ENCODE results near the gene ACTR5.
A peak's percentile ranks its signal among the peaks of the same experiment; 100 is the strongest.

ACTR5 gene

GRCh38 chr20:38748097-38748860 is at the start of gene ACTR5:
ACTR5 (plus strand) TSS chr20:38748460; CDS start chr20:38748479, 19 bp downstream.
- DNase-seq, result peak; percentile 98

- DNase-seq, result no peak
Measured at GRCh38 chr20:38698541-38698940, 49.7 kb upstream of the ACTR5 start.

- DNase-seq, result no peak
Measured at GRCh38 chr20:38700141-38700540, 48.1 kb upstream of the ACTR5 start.

- no peak for DNase-seq
Measured at GRCh38 chr20:38700926-38701325, 47.3 kb upstream of the ACTR5 start.

GRCh38 chr20:38703526-38703925 is 44.7 kb upstream of the ACTR5 start:
- DNase-seq, result no peak

DNA sequence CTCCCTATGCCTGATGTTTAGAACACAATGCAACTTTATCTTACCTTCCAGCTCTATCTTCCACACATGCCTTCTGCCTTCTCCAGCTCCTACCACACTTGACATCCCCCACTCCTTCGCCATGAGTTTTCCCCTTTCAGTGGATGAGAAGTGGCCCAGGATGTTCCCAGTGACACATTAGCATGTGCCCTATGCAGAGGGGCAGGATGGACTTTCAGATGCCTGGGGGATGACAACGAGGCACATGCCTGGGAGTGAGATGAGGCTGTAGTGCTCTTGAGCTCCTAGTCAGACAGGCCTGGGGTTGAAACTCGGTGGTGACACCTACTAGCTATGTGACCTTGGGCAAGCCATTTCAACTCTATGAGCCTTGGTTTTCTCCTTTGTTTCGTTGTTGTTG is 44.1 kb upstream of the ACTR5 start:
- no peak for DNase-seq

- no peak for DNase-seq
Measured at GRCh38 chr20:38706509-38706908, 41.8 kb upstream of the ACTR5 start.

- DNase-seq, result no peak
Measured at GRCh38 chr20:38714308-38714707, 34.0 kb upstream of the ACTR5 start.

- DNase-seq, result no peak
Measured at GRCh38 chr20:38715646-38716045, 32.6 kb upstream of the ACTR5 start.

DNA sequence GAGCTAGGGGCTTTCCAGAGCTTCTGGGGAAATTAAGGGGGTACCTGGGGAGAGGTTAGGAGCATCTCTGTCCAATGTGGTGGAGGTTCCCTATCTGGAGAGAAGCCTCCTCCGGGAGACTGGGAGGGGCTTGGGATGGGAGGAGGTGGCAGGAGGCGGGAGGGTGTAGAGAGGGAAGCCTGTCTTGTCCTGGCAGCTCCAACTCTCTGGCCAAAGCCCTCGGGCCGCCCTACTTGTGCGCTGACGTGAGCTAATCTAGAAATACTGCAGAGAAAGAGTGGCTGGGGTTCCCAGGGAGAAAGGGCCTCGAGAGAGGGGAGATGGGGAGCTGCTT is 25.6 kb upstream of the ACTR5 start:
- DNase-seq, result no peak

- peak; percentile 29 for DNase-seq
Measured at GRCh38 chr20:38723017-38723847, 25.0 kb upstream of the ACTR5 start.

DNA sequence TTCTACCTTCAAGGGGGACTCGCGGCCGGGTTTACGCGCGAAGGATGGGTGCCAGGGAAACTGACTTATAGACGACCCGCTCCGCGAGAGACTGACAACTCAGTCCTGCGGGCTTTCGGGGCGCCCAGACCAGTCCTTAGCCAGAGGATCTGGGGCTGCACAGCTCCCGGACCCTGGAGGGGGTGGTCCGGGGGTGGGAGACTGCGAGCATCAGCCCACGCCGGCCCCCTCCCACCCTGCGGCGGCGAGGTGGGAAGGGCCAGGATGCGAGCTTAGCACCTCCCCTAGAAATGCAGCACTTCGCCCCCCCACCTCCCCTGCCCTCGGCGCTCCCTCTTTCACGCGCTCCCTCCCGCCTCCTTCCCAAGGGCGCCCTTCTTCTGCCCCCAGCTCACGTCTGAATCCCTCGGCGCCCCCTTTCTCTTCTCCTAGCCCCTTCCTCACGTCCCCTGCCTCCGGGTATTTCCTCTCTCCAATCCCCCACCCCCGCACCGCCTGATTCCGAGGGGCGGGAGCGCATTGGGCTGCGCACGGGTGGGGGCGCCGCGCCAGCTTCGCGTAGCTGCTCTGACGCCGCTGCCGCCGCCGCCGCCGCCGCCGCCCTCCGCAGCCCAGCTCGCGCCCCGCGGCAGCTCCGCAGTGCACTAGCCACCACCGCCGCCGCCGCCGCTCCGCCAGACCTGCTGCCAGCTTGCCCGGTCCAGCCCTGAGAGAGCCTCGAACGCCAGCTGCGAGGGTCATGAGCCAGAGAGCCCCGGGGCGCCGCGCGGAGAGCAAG is 24.2 kb upstream of the ACTR5 start, which contains the start of gene SLC32A1:
Gene SLC32A1 (plus strand): TSS at position 639 of the 778 bp plus-strand sequence. CDS start 239 bp downstream, outside the sequence.
- peak; percentile 19 for DNase-seq

DNA sequence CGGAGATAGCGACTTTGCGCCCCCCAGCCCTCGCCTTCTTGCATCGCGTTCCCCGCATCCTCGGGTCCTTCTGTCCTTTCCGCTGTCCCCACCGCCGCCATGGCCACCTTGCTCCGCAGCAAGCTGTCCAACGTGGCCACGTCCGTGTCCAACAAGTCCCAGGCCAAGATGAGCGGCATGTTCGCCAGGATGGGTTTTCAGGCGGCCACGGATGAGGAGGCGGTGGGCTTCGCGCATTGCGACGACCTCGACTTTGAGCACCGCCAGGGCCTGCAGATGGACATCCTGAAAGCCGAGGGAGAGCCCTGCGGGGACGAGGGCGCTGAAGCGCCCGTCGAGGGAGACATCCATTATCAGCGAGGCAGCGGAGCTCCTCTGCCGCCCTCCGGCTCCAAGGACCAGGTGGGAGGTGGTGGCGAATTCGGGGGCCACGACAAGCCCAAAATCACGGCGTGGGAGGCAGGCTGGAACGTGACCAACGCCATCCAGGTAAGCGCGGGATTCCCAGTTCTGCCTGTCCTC is 23.6 kb upstream of the ACTR5 start:
- DNase-seq, result no peak

DNA sequence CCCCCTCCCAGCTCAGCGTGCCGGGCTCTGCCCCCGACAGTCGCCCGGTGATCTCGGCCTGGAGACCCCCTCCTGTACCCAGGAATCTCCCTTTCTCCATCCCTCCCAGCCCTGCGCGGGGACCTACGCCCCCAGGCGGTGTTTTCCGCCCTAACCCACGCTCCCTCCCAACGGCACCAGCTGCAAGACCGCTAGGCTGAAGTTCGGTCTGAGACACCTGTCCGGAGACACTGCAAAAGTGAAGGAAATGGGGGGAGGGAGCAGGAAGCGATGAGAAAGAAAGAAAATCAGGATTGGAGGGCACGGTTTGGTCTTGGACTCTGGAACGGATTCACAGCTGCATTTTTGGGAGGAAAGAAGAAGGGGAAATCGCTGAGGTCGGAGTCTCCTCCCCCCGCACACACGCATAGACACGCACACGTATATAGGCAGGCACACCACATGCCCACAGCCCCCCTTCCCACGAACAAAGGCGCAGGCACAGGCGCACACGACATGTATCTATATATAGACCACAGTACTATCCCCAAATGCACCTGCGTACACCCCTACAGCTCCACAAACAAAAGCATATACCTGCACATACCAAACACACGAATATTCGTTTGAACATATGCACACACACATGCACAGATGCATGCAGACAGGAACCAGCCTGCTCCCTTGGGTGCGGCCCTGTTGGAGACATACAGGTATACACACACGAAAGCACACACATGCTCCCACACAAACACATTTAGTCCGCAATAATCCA is 22.9 kb upstream of the ACTR5 start:
- peak; percentile 7 for DNase-seq

DNA sequence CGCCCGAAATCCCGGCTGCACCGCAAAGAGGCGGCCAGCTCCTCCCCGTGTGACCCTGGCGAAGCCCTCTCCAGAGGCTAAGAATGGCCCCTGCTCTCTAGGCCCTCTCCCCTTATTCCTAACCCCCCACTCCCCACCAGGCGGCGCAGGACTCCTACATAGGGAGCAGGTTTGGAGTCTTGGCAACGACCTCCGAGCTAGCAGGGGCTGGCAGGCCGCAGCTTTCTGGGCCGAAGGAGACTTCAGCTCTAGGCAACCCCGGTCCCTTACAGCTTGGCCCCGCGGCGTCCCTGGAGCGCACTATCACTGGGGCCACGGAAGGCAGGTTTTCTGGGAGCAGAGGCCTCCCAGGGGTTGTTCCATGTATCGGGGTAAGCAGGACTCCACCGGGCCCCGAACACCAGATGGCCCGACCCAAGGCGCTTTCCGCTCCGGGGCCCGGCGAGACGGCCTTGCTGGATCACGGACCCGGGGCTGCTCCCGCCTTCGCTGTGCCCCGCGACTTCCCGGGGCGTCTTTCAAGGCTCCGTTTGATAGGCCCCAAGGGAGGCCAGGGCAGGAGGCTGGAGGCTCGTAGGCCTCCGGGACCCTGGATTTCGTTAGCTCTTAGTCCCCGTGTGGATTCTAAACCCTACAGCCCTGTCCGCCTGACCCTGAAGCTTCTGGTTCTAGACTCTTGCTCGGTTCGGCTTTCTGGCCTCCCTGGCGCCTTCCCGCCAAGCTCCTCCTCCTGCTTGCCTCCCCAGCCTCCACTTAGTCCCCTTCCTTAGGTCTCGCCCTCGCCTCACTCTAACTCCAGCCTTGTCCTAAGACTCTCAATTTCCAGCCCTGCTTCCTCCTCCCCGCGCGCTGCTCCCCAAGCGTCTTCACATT is 22.1 kb upstream of the ACTR5 start:
- peak; percentile 73 for DNase-seq

DNA sequence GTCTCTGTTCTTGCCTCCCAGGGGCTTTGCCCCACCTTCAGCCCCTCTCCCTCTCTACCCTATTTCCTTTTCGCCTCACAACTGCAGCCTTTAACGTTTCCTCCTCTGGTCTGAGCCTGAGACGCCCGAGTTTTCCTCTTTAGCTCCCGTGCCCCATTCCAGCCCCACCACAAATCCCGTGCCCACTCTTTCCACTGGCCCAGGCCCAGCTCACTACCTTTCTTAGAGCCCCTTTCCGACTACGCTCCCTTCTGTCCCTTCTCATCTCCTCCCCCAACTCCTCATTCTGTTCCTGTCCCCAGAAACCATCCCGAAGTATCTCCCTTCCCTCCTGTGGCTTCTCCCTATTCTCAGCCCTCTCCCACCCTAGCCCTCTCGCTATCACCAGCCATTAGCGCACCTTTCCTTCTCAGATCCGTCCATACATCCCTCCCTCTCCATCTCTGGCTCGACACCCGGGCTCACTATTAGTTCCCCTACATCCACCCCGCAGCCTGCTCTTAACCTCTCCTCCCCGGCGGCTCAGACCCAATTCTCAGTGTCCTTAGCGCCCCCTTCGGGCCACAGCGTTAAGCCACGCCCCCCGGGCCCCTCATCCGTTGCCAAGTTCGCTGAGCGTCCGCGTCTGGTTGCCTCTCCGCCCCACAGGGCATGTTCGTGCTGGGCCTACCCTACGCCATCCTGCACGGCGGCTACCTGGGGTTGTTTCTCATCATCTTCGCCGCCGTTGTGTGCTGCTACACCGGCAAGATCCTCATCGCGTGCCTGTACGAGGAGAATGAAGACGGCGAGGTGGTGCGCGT is 21.3 kb upstream of the ACTR5 start:
- DNase-seq, result peak; percentile 89

- DNase-seq, result peak; percentile 27
Measured at GRCh38 chr20:38727607-38728190, 20.6 kb upstream of the ACTR5 start.

GRCh38 chr20:38728191-38728781 is 20.0 kb upstream of the ACTR5 start:
- peak; percentile 20 for DNase-seq

- peak; percentile 25 for DNase-seq
Measured at GRCh38 chr20:38728911-38729642, 19.2 kb upstream of the ACTR5 start.
